Measurements from ENCODE around the gene TBC1D19.

GRCh38 chr4:26632916-26633315 is 49.0 kb downstream of the TBC1D19 start:
- TF ChIP-seq, protein P1, sequence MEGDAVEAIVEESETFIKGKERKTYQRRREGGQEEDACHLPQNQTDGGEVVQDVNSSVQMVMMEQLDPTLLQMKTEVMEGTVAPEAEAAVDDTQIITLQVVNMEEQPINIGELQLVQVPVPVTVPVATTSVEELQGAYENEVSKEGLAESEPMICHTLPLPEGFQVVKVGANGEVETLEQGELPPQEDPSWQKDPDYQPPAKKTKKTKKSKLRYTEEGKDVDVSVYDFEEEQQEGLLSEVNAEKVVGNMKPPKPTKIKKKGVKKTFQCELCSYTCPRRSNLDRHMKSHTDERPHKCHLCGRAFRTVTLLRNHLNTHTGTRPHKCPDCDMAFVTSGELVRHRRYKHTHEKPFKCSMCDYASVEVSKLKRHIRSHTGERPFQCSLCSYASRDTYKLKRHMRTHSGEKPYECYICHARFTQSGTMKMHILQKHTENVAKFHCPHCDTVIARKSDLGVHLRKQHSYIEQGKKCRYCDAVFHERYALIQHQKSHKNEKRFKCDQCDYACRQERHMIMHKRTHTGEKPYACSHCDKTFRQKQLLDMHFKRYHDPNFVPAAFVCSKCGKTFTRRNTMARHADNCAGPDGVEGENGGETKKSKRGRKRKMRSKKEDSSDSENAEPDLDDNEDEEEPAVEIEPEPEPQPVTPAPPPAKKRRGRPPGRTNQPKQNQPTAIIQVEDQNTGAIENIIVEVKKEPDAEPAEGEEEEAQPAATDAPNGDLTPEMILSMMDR (IDR thresholded peaks at IDR 0.05), result no peak
- TF ChIP-seq, protein P2, sequence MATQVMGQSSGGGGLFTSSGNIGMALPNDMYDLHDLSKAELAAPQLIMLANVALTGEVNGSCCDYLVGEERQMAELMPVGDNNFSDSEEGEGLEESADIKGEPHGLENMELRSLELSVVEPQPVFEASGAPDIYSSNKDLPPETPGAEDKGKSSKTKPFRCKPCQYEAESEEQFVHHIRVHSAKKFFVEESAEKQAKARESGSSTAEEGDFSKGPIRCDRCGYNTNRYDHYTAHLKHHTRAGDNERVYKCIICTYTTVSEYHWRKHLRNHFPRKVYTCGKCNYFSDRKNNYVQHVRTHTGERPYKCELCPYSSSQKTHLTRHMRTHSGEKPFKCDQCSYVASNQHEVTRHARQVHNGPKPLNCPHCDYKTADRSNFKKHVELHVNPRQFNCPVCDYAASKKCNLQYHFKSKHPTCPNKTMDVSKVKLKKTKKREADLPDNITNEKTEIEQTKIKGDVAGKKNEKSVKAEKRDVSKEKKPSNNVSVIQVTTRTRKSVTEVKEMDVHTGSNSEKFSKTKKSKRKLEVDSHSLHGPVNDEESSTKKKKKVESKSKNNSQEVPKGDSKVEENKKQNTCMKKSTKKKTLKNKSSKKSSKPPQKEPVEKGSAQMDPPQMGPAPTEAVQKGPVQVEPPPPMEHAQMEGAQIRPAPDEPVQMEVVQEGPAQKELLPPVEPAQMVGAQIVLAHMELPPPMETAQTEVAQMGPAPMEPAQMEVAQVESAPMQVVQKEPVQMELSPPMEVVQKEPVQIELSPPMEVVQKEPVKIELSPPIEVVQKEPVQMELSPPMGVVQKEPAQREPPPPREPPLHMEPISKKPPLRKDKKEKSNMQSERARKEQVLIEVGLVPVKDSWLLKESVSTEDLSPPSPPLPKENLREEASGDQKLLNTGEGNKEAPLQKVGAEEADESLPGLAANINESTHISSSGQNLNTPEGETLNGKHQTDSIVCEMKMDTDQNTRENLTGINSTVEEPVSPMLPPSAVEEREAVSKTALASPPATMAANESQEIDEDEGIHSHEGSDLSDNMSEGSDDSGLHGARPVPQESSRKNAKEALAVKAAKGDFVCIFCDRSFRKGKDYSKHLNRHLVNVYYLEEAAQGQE (IDR thresholded peaks at IDR 0.05; ENCODE audit: insufficient read depth in 1 of 2, low read depth in 2 of 2, low read length in 1 of 2), result no peak
- TF ChIP-seq POLR2AphosphoS5 (IDR thresholded peaks at IDR 0.05; ENCODE audit: low read depth, low read length) (no peak), SIN3A (IDR thresholded peaks at IDR 0.05; ENCODE audit: borderline replicate concordance, insufficient read depth, low read depth, low read length) (no peak), TCF7L2 (IDR thresholded peaks at IDR 0.05; ENCODE audit: low read depth, low read length) (no peak)

Data from Panc1 (cell line).